CD14-positive monocyte (primary cell): ENCODE data around the gene IL16. TPM values are rescaled to one million over a fixed set of nuclear protein-coding genes. Genes with fewer than 3 reads are reported as not detected.

Experiments
- DNase-seq, 3 donors: peaks; one replicate each; pipeline ENCODE4 v3.0.0-alpha.2; 2011 to 2022
- H2AFZ ChIP-seq: 2 replicates; pipeline ENCODE4 v1.6.0; 2012; ENCODE audit warnings: mild to moderate bottlenecking, low read depth, low read length, inconsistent platforms; ENCODE audit not compliant: insufficient read depth, poor library complexity, severe bottlenecking
- H3K27ac ChIP-seq, 2 donors: 1 replicate in 1 of 2; 2 replicates in 1 of 2; pipeline ENCODE4 v1.5.1; 2012 to 2013; ENCODE audit warnings: low read length in 2 of 2, control low read depth in 1 of 2, inconsistent platforms in 1 of 2, low read depth in 1 of 2, mild to moderate bottlenecking in 1 of 2
- H3K27me3 ChIP-seq, 2 donors: one replicate each; pipeline versions ENCODE4 v1.6.0 to v1.6.1; 2011 to 2013; ENCODE audit warnings: low read length in 2 of 2; ENCODE audit not compliant: control insufficient read depth in 2 of 2, insufficient read depth in 2 of 2
- H3K36me3 ChIP-seq, 2 donors: replicated peaks in 1 of 2; 1 replicate in 1 of 2; 2 replicates in 1 of 2; pipeline versions ENCODE4 v1.5.1 to v1.6.1; 2012 to 2013; ENCODE audit warnings: low read length in 2 of 2, control low read depth in 1 of 2, inconsistent platforms in 1 of 2, mild to moderate bottlenecking in 1 of 2; ENCODE audit not compliant: insufficient read depth in 2 of 2, control insufficient read depth in 1 of 2
- H3K4me1 ChIP-seq, 2 donors: 1 replicate in 1 of 2; 2 replicates in 1 of 2; pipeline versions ENCODE4 v1.5.1 to v1.6.1; 2012 to 2013; ENCODE audit warnings: low read length in 2 of 2, control low read depth in 1 of 2, inconsistent platforms in 1 of 2, mild to moderate bottlenecking in 1 of 2, moderate library complexity in 1 of 2; ENCODE audit not compliant: insufficient read depth in 2 of 2, control insufficient read depth in 1 of 2
- H3K4me2 ChIP-seq: replicated peaks from 2 replicates; pipeline ENCODE3; 2012; ENCODE audit warnings: low read length, moderate library complexity, mild to moderate bottlenecking; ENCODE audit not compliant: poor library complexity, severe bottlenecking; ENCODE audit errors: extremely low read depth
- H3K4me3 ChIP-seq, 3 experiments: fragments of 200-600 bp in 1 of 3; sonication (generic) in 1 of 3; replicated peaks in 1 of 3; 1 replicate in 2 of 3; 2 replicates in 1 of 3; pipeline ENCODE4 v1.5.1; 2011 to 2013; ENCODE audit warnings: low read length in 3 of 3, mild to moderate bottlenecking in 3 of 3, control low read depth in 2 of 3, low read depth in 2 of 3, inconsistent platforms in 1 of 3, moderate library complexity in 1 of 3
- H3K79me2 ChIP-seq: 2 replicates; pipeline ENCODE4 v1.6.0; 2012; ENCODE audit warnings: mild to moderate bottlenecking, control low read depth, inconsistent platforms, low read length, moderate library complexity; ENCODE audit not compliant: insufficient read depth
- H3K9ac ChIP-seq: 2 replicates; pipeline ENCODE4 v1.6.0; 2017; ENCODE audit warnings: low read length, mild to moderate bottlenecking; ENCODE audit not compliant: insufficient read depth, poor library complexity, severe bottlenecking
- H3K9me3 ChIP-seq, 2 donors: replicated peaks in 1 of 2; 1 replicate in 1 of 2; 2 replicates in 1 of 2; pipeline versions ENCODE4 v1.5.1 to v1.6.1; 2012 to 2013; ENCODE audit warnings: low read length in 2 of 2, control low read depth in 1 of 2; ENCODE audit not compliant: control insufficient read depth in 1 of 2, insufficient read depth in 1 of 2
- H4K20me1 ChIP-seq: 2 replicates; pipeline ENCODE4 v1.6.0; 2012; ENCODE audit warnings: mild to moderate bottlenecking, low read length, control low read depth, moderate library complexity; ENCODE audit not compliant: insufficient read depth
- H3K27ac Mint-ChIP-seq, 7 donors: one replicate each; pipeline ENCODE4 v1.8.0; 2020; ENCODE audit warnings: mild to moderate bottlenecking in 7 of 7, mixed read lengths in 7 of 7, moderate library complexity in 6 of 7, inconsistent platforms in 2 of 7
- H3K27me3 Mint-ChIP-seq, 3 donors: one replicate each; pipeline ENCODE4 v1.8.0; 2021 to 2022; ENCODE audit warnings: low read depth in 3 of 3, mild to moderate bottlenecking in 3 of 3, mixed read lengths in 3 of 3, moderate library complexity in 3 of 3, inconsistent platforms in 1 of 3
- H3K36me3 Mint-ChIP-seq, 2 donors: one replicate each; pipeline ENCODE4 v1.8.0; 2020; ENCODE audit warnings: mixed read lengths in 2 of 2, inconsistent platforms in 1 of 2, mild to moderate bottlenecking in 1 of 2
- H3K4me1 Mint-ChIP-seq: one replicate; pipeline ENCODE4 v1.8.0; 2020; ENCODE audit warnings: mild to moderate bottlenecking, mixed read lengths
- H3K4me3 Mint-ChIP-seq, 2 donors: one replicate each; pipeline ENCODE4 v1.8.0; 2020; ENCODE audit warnings: mild to moderate bottlenecking in 2 of 2, mixed read lengths in 2 of 2, moderate library complexity in 1 of 2
- H3K9me3 Mint-ChIP-seq, 7 donors: one replicate each; pipeline ENCODE4 v1.8.0; 2020 to 2022; ENCODE audit warnings: mixed read lengths in 7 of 7, mild to moderate bottlenecking in 6 of 7, moderate library complexity in 6 of 7, inconsistent platforms in 2 of 7
- CTCF ChIP-seq: fragments of 200-600 bp; IDR thresholded peaks from one replicate; pipeline ENCODE4 v1.8.0; 2022; ENCODE audit warnings: antibody characterized with exemption, mild to moderate bottlenecking
- WGBS: methylation state at CpG from one replicate; pipeline ENCODE4 v1.1.5; 2013; ENCODE audit warnings: missing lambda C conversion rate; ENCODE audit not compliant: insufficient coverage; 5-methylcytosine and 5-hydroxymethylcytosine counted together
- intact Hi-C, 2 donors: fragments of 100-400 bp; cut with micrococcal nuclease; formaldehyde crosslinking; loops; one replicate each; pipeline versions ENCODE4 v1.15.0 to v1.15.1; 2023
- polyA plus RNA-seq, 3 donors: library from polyadenylated mRNA; depleted of rRNA in 1 of 3; unstranded in 2 of 3; stranded (reverse) in 1 of 3; fragments of 300-500 nt in 2 of 3; fragments of >200 nt in 1 of 3; fragmentation: Illumina TruSeq in 2 of 3; gene quantifications; 1 replicate in 2 of 3; 2 replicates in 1 of 3; pipeline ENCODE4 v1.2.3, GENCODE V29; 2012 to 2021

IL16 gene
- polyA plus RNA-seq, 3 donors, result 64.8 to 95.1 (median 71.5) TPM

- Histone ChIP-seq H3K36me3 (no peaks in the 10 kb centered on the region), H3K4me3 (no peak overlapping the region), H3K27me3 (no peaks in the 10 kb centered on the region), H3K9ac (no peak overlapping the region), H2AFZ (no peak overlapping the region), H3K4me1 (no peaks in the 10 kb centered on the region), H3K4me2 (no peak overlapping the region), H4K20me1 (no peaks in the 10 kb centered on the region), H3K79me2 (no peaks in the 10 kb centered on the region), H3K9me3 (no peaks in the 10 kb centered on the region), H3K27ac (no peak overlapping the region)
- no peaks in the 10 kb centered on the region for H3K36me3 Mint-ChIP-seq
- H3K9me3 Mint-ChIP-seq, result no peaks in the 10 kb centered on the region
- peak overlapping the region in 1 of 7 donors; percentile 34 for H3K27ac Mint-ChIP-seq
- H3K27me3 Mint-ChIP-seq, result peaks cover 0 to 5% (median 2%) of the 10 kb centered on the region in 3 donors
- TF ChIP-seq CTCF, result no peak
- H3K4me1 Mint-ChIP-seq, result no peaks in the 10 kb centered on the region
- intact Hi-C loops, result no loop called here
- H3K4me3 Mint-ChIP-seq, result no peak overlapping the region
- no CpG with 5 or more reads among the region's 3 CpGs for WGBS
- no peak for DNase-seq
Observed at GRCh38 chr15:81349271-81349670, 152.6 kb downstream of the IL16 start.

GRCh38 chr15:81351651-81352050 lies 155.0 kb downstream of the IL16 start:
- H3K27me3 ChIP-seq, result no peaks in the 10 kb centered on the region
- Mint-ChIP-seq H3K36me3 (no peaks in the 10 kb centered on the region), H3K9me3 (no peaks in the 10 kb centered on the region), H3K27ac (no peak overlapping the region), H3K27me3 (peaks cover 0 to 5% (median 0%) of the 10 kb centered on the region in 3 donors), H3K4me1 (no peaks in the 10 kb centered on the region), H3K4me3 (no peak overlapping the region)
- intact Hi-C loops, result no loop called here
- no peaks in the 10 kb centered on the region for H3K4me1 ChIP-seq
- no peaks in the 10 kb centered on the region for H3K79me2 ChIP-seq
- no peaks in the 10 kb centered on the region for H4K20me1 ChIP-seq
- no peak overlapping the region for H3K27ac ChIP-seq
- no peak overlapping the region for H3K4me2 ChIP-seq
- H2AFZ ChIP-seq, result no peak overlapping the region
- H3K4me3 ChIP-seq, result no peak overlapping the region
- no peaks in the 10 kb centered on the region for H3K9me3 ChIP-seq
- no peak for DNase-seq
- H3K36me3 ChIP-seq, result no peaks in the 10 kb centered on the region
- H3K9ac ChIP-seq, result no peak overlapping the region
- no peak for TF ChIP-seq CTCF
- 94% methylated on average over 4 of the region's 5 CpGs for WGBS
